Measurements from ENCODE around the gene MYL12A.
"Not testable (repeated sequence)": the region's sequence is repeated elsewhere in the genome, so short reads cannot be mapped to it uniquely, and the experiment has no call there.

The MYL12A gene

GRCh38 chr18:3247240-3248061 lies at the start of gene MYL12A:
TSS of gene MYL12A (plus strand) at chr18:3247801. CDS start at chr18:3253248, 5,447 bp downstream.
- H3K9ac ChIP-seq (ENCODE audit: low read depth, low read length), result peak within 1 kb of the TSS; percentile 97
- peak within 1 kb of the TSS; percentile 99 for H3K4me3 ChIP-seq (ENCODE audit: low read length)
- H3K4me1 ChIP-seq (ENCODE audit: insufficient read depth, low read length), result peaks cover 5% of the 10 kb centered on the region; the same call in 1 of the 2 replicates
- H3K36me3 ChIP-seq (ENCODE audit: insufficient read depth, low read depth, low read length), result peaks cover 18% of the 10 kb centered on the region
- H3K27ac ChIP-seq (ENCODE audit: low read length), result peak within 1 kb of the TSS; percentile 94
- H3K9me3 ChIP-seq (ENCODE audit: insufficient read depth, low read depth, low read length), result no peaks in the 10 kb centered on the region
- no peaks in the 10 kb centered on the region for H3K27me3 ChIP-seq (ENCODE audit: insufficient read depth, low read length)

- not testable (repeated sequence) for H3K27me3 ChIP-seq (ENCODE audit: insufficient read depth, low read length); H3K9me3 ChIP-seq (ENCODE audit: insufficient read depth, low read depth, low read length); H3K36me3 ChIP-seq (ENCODE audit: insufficient read depth, low read depth, low read length); H3K27ac ChIP-seq (ENCODE audit: low read length); H3K4me1 ChIP-seq (ENCODE audit: insufficient read depth, low read length); H3K9ac ChIP-seq (ENCODE audit: low read depth, low read length); H3K4me3 ChIP-seq (ENCODE audit: low read length)
Measured at GRCh38 chr18:3198260-3198860, 49.2 kb upstream of the MYL12A start.

- Histone ChIP-seq H3K36me3 (ENCODE audit: insufficient read depth, low read depth, low read length) (no peaks in the 10 kb centered on the region), H3K4me1 (ENCODE audit: insufficient read depth, low read length) (no peaks in the 10 kb centered on the region), H3K9ac (ENCODE audit: low read depth, low read length) (no peak overlapping the region), H3K27ac (ENCODE audit: low read length) (no peak overlapping the region), H3K9me3 (ENCODE audit: insufficient read depth, low read depth, low read length) (peaks cover 9% of the 10 kb centered on the region; the same call in 1 of the 2 replicates), H3K27me3 (ENCODE audit: insufficient read depth, low read length) (no peaks in the 10 kb centered on the region), H3K4me3 (ENCODE audit: low read length) (no peak overlapping the region)
Measured at GRCh38 chr18:3199942-3200645, 47.5 kb upstream of the MYL12A start.

- H3K4me1 ChIP-seq (ENCODE audit: insufficient read depth, low read length), result no peaks in the 10 kb centered on the region
- no peaks in the 10 kb centered on the region for H3K36me3 ChIP-seq (ENCODE audit: insufficient read depth, low read depth, low read length)
- H3K9ac ChIP-seq (ENCODE audit: low read depth, low read length), result no peak overlapping the region
- H3K27me3 ChIP-seq (ENCODE audit: insufficient read depth, low read length), result no peaks in the 10 kb centered on the region
- H3K9me3 ChIP-seq (ENCODE audit: insufficient read depth, low read depth, low read length), result peaks cover 15% of the 10 kb centered on the region; the same call in 1 of the 2 replicates
- no peak overlapping the region for H3K27ac ChIP-seq (ENCODE audit: low read length)
- no peak overlapping the region for H3K4me3 ChIP-seq (ENCODE audit: low read length)
Measured at GRCh38 chr18:3205239-3205638, 42.4 kb upstream of the MYL12A start.

- Histone ChIP-seq H3K9me3 (ENCODE audit: insufficient read depth, low read depth, low read length) (peaks cover 15% of the 10 kb centered on the region; the same call in 1 of the 2 replicates), H3K4me1 (ENCODE audit: insufficient read depth, low read length) (no peaks in the 10 kb centered on the region), H3K36me3 (ENCODE audit: insufficient read depth, low read depth, low read length) (no peaks in the 10 kb centered on the region), H3K27ac (ENCODE audit: low read length) (no peak overlapping the region), H3K9ac (ENCODE audit: low read depth, low read length) (no peak overlapping the region), H3K27me3 (ENCODE audit: insufficient read depth, low read length) (no peaks in the 10 kb centered on the region), H3K4me3 (ENCODE audit: low read length) (no peak overlapping the region)
Measured at GRCh38 chr18:3207565-3207964, 40.0 kb upstream of the MYL12A start.

- Histone ChIP-seq H3K4me1 (ENCODE audit: insufficient read depth, low read length) (no peaks in the 10 kb centered on the region), H3K9me3 (ENCODE audit: insufficient read depth, low read depth, low read length) (peaks cover 7% of the 10 kb centered on the region; the same call in 1 of the 2 replicates), H3K27me3 (ENCODE audit: insufficient read depth, low read length) (no peaks in the 10 kb centered on the region), H3K4me3 (ENCODE audit: low read length) (no peak overlapping the region), H3K27ac (ENCODE audit: low read length) (no peak overlapping the region), H3K9ac (ENCODE audit: low read depth, low read length) (no peak overlapping the region), H3K36me3 (ENCODE audit: insufficient read depth, low read depth, low read length) (no peaks in the 10 kb centered on the region)
Measured at GRCh38 chr18:3209859-3210569, 37.6 kb upstream of the MYL12A start.

- no peaks in the 10 kb centered on the region for H3K4me1 ChIP-seq (ENCODE audit: insufficient read depth, low read length)
Measured at GRCh38 chr18:3211236-3211992, 36.2 kb upstream of the MYL12A start.

GRCh38 chr18:3212657-3213056 lies 34.9 kb upstream of the MYL12A start:
- Histone ChIP-seq H3K4me3 (ENCODE audit: low read length) (no peak overlapping the region), H3K27ac (ENCODE audit: low read length) (no peak overlapping the region), H3K36me3 (ENCODE audit: insufficient read depth, low read depth, low read length) (no peaks in the 10 kb centered on the region), H3K9ac (ENCODE audit: low read depth, low read length) (no peak overlapping the region), H3K27me3 (ENCODE audit: insufficient read depth, low read length) (no peaks in the 10 kb centered on the region), H3K4me1 (ENCODE audit: insufficient read depth, low read length) (no peaks in the 10 kb centered on the region), H3K9me3 (ENCODE audit: insufficient read depth, low read depth, low read length) (no peaks in the 10 kb centered on the region)

More at GRCh38 chr18:3211236-3211992, 36.2 kb upstream of the MYL12A start:
- Histone ChIP-seq H3K9me3 (ENCODE audit: insufficient read depth, low read depth, low read length) (no peaks in the 10 kb centered on the region), H3K27ac (ENCODE audit: low read length) (no peak overlapping the region), H3K27me3 (ENCODE audit: insufficient read depth, low read length) (no peaks in the 10 kb centered on the region), H3K36me3 (ENCODE audit: insufficient read depth, low read depth, low read length) (no peaks in the 10 kb centered on the region), H3K4me3 (ENCODE audit: low read length) (no peak overlapping the region), H3K9ac (ENCODE audit: low read depth, low read length) (no peak overlapping the region)

- no peaks in the 10 kb centered on the region for H3K9me3 ChIP-seq (ENCODE audit: insufficient read depth, low read depth, low read length)
- H3K4me3 ChIP-seq (ENCODE audit: low read length), result no peak overlapping the region
- H3K27ac ChIP-seq (ENCODE audit: low read length), result no peak overlapping the region
- H3K36me3 ChIP-seq (ENCODE audit: insufficient read depth, low read depth, low read length), result no peaks in the 10 kb centered on the region
- H3K27me3 ChIP-seq (ENCODE audit: insufficient read depth, low read length), result no peaks in the 10 kb centered on the region
- H3K9ac ChIP-seq (ENCODE audit: low read depth, low read length), result no peak overlapping the region
- no peaks in the 10 kb centered on the region for H3K4me1 ChIP-seq (ENCODE audit: insufficient read depth, low read length)
Measured at GRCh38 chr18:3213300-3214059, 34.1 kb upstream of the MYL12A start.

- Histone ChIP-seq H3K27ac (ENCODE audit: low read length) (no peak overlapping the region), H3K4me3 (ENCODE audit: low read length) (no peak overlapping the region), H3K4me1 (ENCODE audit: insufficient read depth, low read length) (no peaks in the 10 kb centered on the region), H3K27me3 (ENCODE audit: insufficient read depth, low read length) (no peaks in the 10 kb centered on the region), H3K36me3 (ENCODE audit: insufficient read depth, low read depth, low read length) (no peaks in the 10 kb centered on the region), H3K9me3 (ENCODE audit: insufficient read depth, low read depth, low read length) (no peaks in the 10 kb centered on the region), H3K9ac (ENCODE audit: low read depth, low read length) (no peak overlapping the region)
Measured at GRCh38 chr18:3214855-3215637, 32.6 kb upstream of the MYL12A start.
